ENCODE measurements around the gene VCAM1. TPM values are rescaled to one million over a fixed set of nuclear protein-coding genes. Genes with fewer than 3 reads are reported as not detected.
A peak's percentile ranks its signal among the peaks of the same experiment; 100 is the strongest.
"Not testable (repeated sequence)": the region's sequence is repeated elsewhere in the genome, so short reads cannot be mapped to it uniquely, and the experiment has no call there.

Gene VCAM1
- polyA plus RNA-seq, 4 donors = 0.22 to 14.6 (median 3.2) TPM

DNA sequence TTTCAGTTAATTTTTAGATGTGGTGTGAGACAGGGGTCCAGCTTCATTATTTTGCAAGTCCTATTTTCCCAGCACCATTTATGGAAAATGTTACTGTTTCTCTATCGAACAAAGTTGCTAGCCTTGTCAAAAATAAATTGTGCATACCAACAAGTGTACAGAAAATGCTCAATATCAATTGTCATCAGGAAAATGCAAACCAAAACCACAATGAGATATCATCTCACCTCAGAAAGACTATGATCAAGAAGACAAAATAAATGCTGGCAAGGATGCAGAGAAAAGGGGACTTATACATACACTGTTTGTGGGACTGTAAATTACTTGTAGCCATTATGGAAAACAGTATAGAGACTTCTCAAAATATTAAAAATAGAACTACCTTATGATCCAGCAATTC lies 54.8 kb downstream of the VCAM1 start:
- Histone ChIP-seq H3K4me1 (ENCODE audit: control insufficient read depth in 3 of 3, insufficient read depth in 2 of 3, low read depth in 1 of 3, low read length in 2 of 3) (no peaks in the 10 kb centered on the region), H3K27ac (ENCODE audit: low read depth in 1 of 3, low read length in 2 of 3) (no peak overlapping the region), H3K27me3 (ENCODE audit: control insufficient read depth in 3 of 3, insufficient read depth in 3 of 3, low read length in 3 of 3) (no peaks in the 10 kb centered on the region), H3K4me3 (ENCODE audit: low read depth in 1 of 3, low read length in 3 of 3) (no peak overlapping the region), H3K36me3 (ENCODE audit: control insufficient read depth in 3 of 3, insufficient read depth in 2 of 3, low read depth in 1 of 3, low read length in 3 of 3) (no peaks in the 10 kb centered on the region), H3K9me3 (ENCODE audit: control insufficient read depth in 2 of 2, insufficient read depth in 1 of 2, low read depth in 1 of 2, low read length in 1 of 2) (no peaks in the 10 kb centered on the region)
- DNase-seq = no peak
- no peak for FAIRE-seq
- 70 to 86% (median 79%) methylated on average over 1 of the region's 1 CpG for WGBS, 3 donors

DNA sequence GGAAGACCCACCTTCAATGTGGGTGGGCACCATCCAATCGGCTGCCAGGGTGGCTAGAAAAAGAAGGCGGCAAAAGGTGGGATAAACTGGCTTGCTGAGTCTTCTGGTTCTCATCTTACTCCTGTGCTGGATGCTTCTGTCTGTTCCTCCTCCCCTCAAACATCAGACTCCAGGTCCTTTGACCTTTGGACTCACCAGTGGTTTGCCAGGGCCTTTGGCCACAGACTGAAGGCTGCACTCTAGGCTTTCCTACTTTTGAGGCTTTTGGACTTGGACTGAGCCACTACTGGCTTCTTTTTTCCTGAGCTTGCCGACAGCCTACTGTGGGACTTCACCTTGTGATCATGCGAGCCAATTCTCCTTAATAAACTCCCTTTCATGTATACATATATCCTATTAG lies 55.9 kb downstream of the VCAM1 start:
- no peak overlapping the region for H3K27ac ChIP-seq (ENCODE audit: low read depth in 1 of 3, low read length in 2 of 3)
- no peaks in the 10 kb centered on the region for H3K4me1 ChIP-seq (ENCODE audit: control insufficient read depth in 3 of 3, insufficient read depth in 2 of 3, low read depth in 1 of 3, low read length in 2 of 3)
- no peaks in the 10 kb centered on the region for H3K9me3 ChIP-seq (ENCODE audit: control insufficient read depth in 2 of 2, insufficient read depth in 1 of 2, low read depth in 1 of 2, low read length in 1 of 2)
- FAIRE-seq (no peak), DNase-seq (peak in 1 of 2 donors; percentile 20)
- no peak overlapping the region for H3K4me3 ChIP-seq (ENCODE audit: low read depth in 1 of 3, low read length in 3 of 3)
- H3K27me3 ChIP-seq (ENCODE audit: control insufficient read depth in 3 of 3, insufficient read depth in 3 of 3, low read length in 3 of 3) = no peaks in the 10 kb centered on the region
- whole genome bisulfite sequencing, 3 donors = 94 to 95% (median 95%) methylated on average over 4 of the region's 4 CpGs
- no peaks in the 10 kb centered on the region for H3K36me3 ChIP-seq (ENCODE audit: control insufficient read depth in 3 of 3, insufficient read depth in 2 of 3, low read depth in 1 of 3, low read length in 3 of 3)

DNA sequence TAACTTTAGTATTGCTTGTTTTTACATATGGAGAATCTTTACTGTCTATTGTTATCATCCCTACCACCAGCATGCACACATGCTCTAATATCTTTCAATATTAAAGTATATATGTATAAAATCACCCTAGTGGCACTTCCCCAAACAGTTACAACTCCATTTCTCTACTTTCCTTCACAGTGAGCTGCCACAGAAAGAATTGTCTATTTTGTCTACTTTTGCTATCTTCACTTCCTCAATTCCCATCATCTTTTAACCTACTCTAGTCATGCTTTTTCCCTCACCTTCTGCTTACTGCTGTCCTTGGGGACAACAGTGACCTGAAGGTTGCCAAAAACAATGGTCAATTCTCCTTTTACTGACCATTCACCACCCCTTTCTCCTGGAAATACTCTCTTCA lies 59.2 kb downstream of the VCAM1 start:
- no peak overlapping the region for H3K27ac ChIP-seq (ENCODE audit: low read depth in 1 of 3, low read length in 2 of 3)
- H3K4me3 ChIP-seq (ENCODE audit: low read depth in 1 of 3, low read length in 3 of 3) = no peak overlapping the region
- FAIRE-seq = no peak
- no peaks in the 10 kb centered on the region for H3K4me1 ChIP-seq (ENCODE audit: control insufficient read depth in 3 of 3, insufficient read depth in 2 of 3, low read depth in 1 of 3, low read length in 2 of 3)
- no peaks in the 10 kb centered on the region for H3K36me3 ChIP-seq (ENCODE audit: control insufficient read depth in 3 of 3, insufficient read depth in 2 of 3, low read depth in 1 of 3, low read length in 3 of 3)
- DNase-seq = no peak
- no peaks in the 10 kb centered on the region for H3K9me3 ChIP-seq (ENCODE audit: control insufficient read depth in 2 of 2, insufficient read depth in 1 of 2, low read depth in 1 of 2, low read length in 1 of 2)
- H3K27me3 ChIP-seq (ENCODE audit: control insufficient read depth in 3 of 3, insufficient read depth in 3 of 3, low read length in 3 of 3) = no peaks in the 10 kb centered on the region

DNA sequence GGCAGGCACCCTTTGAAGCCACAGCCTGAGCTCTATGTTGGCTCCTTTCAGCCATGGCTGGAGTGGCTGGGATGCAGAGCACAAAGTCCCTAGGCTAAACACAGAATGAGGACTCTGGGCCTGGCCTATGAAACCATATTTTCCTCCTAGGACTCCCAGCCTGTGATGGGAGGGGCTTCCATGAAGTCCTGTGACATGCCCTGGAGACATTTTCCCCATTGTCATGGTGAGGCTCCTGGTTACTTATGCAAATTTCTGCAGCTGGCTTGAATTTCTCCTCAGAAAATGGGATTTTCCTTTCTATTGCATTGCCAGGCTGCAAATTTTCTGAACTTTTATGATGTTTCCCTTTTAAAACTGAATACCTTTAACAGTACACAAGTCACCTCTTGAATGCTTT lies 61.3 kb downstream of the VCAM1 start:
- FAIRE-seq = no peak
- Histone ChIP-seq H3K27me3 (ENCODE audit: control insufficient read depth in 3 of 3, insufficient read depth in 3 of 3, low read length in 3 of 3) (no peaks in the 10 kb centered on the region), H3K36me3 (ENCODE audit: control insufficient read depth in 3 of 3, insufficient read depth in 2 of 3, low read depth in 1 of 3, low read length in 3 of 3) (no peaks in the 10 kb centered on the region), H3K9me3 (ENCODE audit: control insufficient read depth in 2 of 2, insufficient read depth in 1 of 2, low read depth in 1 of 2, low read length in 1 of 2) (no peaks in the 10 kb centered on the region), H3K27ac (ENCODE audit: low read depth in 1 of 3, low read length in 2 of 3) (no peak overlapping the region), H3K4me3 (ENCODE audit: low read depth in 1 of 3, low read length in 3 of 3) (no peak overlapping the region), H3K4me1 (ENCODE audit: control insufficient read depth in 3 of 3, insufficient read depth in 2 of 3, low read depth in 1 of 3, low read length in 2 of 3) (no peaks in the 10 kb centered on the region)
- no peak for DNase-seq

DNA sequence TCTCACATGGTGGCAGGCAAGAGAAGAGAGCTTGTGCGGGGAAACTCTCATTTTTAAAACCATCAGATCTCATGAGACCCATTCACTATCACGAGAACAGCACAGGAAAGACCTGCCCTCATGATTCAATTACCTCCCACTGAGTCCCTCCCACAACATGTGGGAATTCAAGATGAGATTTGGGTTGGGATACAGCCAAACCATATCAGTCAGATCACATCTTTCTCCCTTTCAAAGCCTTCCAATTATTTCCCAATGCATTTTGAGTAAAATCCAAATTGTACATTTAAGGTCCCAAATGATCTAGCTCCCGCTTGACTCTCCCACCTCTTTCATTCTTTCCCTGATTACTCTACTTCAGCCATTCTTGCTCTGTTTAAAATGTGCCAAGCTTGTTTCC lies 62.2 kb downstream of the VCAM1 start:
- H3K36me3 ChIP-seq (ENCODE audit: control insufficient read depth in 3 of 3, insufficient read depth in 2 of 3, low read depth in 1 of 3, low read length in 3 of 3); DNase-seq; H3K4me1 ChIP-seq (ENCODE audit: control insufficient read depth in 3 of 3, insufficient read depth in 2 of 3, low read depth in 1 of 3, low read length in 2 of 3); H3K9me3 ChIP-seq (ENCODE audit: control insufficient read depth in 2 of 2, insufficient read depth in 1 of 2, low read depth in 1 of 2, low read length in 1 of 2); H3K4me3 ChIP-seq (ENCODE audit: low read depth in 1 of 3, low read length in 3 of 3); H3K27ac ChIP-seq (ENCODE audit: low read depth in 1 of 3, low read length in 2 of 3); H3K27me3 ChIP-seq (ENCODE audit: control insufficient read depth in 3 of 3, insufficient read depth in 3 of 3, low read length in 3 of 3); FAIRE-seq: not testable (repeated sequence)
- WGBS, 3 donors = 55 to 93% (median 77%) methylated on average over 3 of the region's 3 CpGs

DNA sequence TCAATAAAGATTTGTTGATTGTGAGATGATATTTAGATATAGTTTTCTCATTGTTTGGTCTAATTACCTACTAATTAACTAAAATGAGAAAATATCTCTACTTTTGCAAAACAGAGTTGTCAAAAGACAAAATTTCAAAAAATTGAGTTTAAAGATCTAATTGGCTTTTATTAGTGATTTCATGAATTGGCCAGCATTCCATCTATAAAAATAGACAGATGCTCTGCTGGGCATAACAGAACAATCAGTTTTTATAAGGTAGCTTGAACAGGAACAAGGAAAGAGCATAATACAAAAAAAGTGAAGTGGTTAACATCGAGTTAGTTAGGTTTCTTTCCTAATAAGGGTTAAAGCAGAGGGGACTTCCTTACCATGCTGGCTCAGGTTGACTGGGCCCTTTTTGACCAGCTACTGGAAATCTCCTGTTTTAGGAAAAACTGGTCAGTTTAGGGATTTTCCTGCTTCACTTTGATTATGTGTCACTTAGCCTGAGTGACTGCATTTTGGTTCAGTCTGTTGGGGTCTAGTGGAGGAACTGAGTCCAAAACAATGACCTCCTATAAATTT lies 63.0 kb downstream of the VCAM1 start:
- H3K9me3 ChIP-seq (ENCODE audit: control insufficient read depth in 2 of 2, insufficient read depth in 1 of 2, low read depth in 1 of 2, low read length in 1 of 2) = no peaks in the 10 kb centered on the region
- no peaks in the 10 kb centered on the region for H3K4me1 ChIP-seq (ENCODE audit: control insufficient read depth in 3 of 3, insufficient read depth in 2 of 3, low read depth in 1 of 3, low read length in 2 of 3)
- no peak for DNase-seq
- WGBS, 3 donors = 64 to 69% (median 68%) methylated on average over 1 of the region's 1 CpG
- no peak for FAIRE-seq
- H3K36me3 ChIP-seq (ENCODE audit: control insufficient read depth in 3 of 3, insufficient read depth in 2 of 3, low read depth in 1 of 3, low read length in 3 of 3) = no peaks in the 10 kb centered on the region
- H3K27me3 ChIP-seq (ENCODE audit: control insufficient read depth in 3 of 3, insufficient read depth in 3 of 3, low read length in 3 of 3) = no peaks in the 10 kb centered on the region
- no peak overlapping the region for H3K4me3 ChIP-seq (ENCODE audit: low read depth in 1 of 3, low read length in 3 of 3)
- H3K27ac ChIP-seq (ENCODE audit: low read depth in 1 of 3, low read length in 2 of 3) = no peak overlapping the region

DNA sequence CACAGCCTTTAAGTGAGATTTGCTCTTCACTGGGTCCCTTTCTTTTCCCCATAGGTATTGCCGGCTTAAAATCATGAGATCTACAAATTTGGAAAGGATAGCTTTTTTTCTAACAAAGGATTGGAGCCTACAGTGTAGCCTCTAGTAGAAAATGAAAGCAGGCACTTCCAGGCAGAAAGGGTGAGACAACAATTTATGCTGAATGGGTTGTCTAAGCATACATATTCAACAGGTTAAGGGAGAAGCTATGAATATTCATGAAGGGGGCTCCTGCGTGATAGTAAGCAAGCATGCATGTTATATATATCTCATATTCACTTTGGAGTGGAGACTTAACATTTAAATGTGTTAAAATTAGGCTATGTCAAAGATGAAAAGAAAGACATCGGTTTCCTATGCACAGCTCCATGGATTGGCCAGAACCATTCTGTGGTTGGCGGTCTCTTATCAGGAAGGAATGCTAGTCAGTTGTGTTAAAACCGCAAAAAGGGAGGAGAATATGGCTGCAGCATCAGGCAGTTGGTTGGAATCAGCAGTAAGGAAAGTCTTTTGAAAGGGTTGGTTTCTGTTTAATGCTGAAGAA lies 66.0 kb downstream of the VCAM1 start:
- WGBS, 3 donors = 54 to 66% (median 55%) methylated on average over 5 of the region's 5 CpGs
- Histone ChIP-seq H3K4me1 (ENCODE audit: control insufficient read depth in 3 of 3, insufficient read depth in 2 of 3, low read depth in 1 of 3, low read length in 2 of 3) (no peaks in the 10 kb centered on the region), H3K27ac (ENCODE audit: low read depth in 1 of 3, low read length in 2 of 3) (no peak overlapping the region), H3K4me3 (ENCODE audit: low read depth in 1 of 3, low read length in 3 of 3) (no peak overlapping the region), H3K9me3 (ENCODE audit: control insufficient read depth in 2 of 2, insufficient read depth in 1 of 2, low read depth in 1 of 2, low read length in 1 of 2) (no peaks in the 10 kb centered on the region), H3K27me3 (ENCODE audit: control insufficient read depth in 3 of 3, insufficient read depth in 3 of 3, low read length in 3 of 3) (no peaks in the 10 kb centered on the region), H3K36me3 (ENCODE audit: control insufficient read depth in 3 of 3, insufficient read depth in 2 of 3, low read depth in 1 of 3, low read length in 3 of 3) (no peaks in the 10 kb centered on the region)
- FAIRE-seq (no peak), DNase-seq (no peak)

DNA sequence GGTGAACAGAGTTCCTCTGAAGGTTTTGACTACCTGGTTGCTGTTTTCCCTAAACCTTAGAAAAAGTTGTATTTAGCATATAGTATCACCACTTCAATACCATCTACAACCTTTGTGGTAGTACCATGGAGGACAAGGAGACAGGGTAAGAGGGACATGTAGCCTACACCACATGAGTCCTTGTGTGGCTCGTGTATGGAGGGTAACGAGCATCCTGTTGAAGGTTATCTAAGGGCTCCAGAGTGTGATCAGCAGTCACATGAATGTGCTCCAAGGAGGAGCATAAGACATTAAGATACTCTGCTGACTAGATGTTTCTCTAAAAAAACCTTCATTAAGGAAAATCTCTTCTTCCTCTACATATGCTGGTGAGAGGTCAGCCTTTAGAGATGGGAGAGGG lies 67.3 kb downstream of the VCAM1 start:
- Histone ChIP-seq H3K36me3 (ENCODE audit: control insufficient read depth in 3 of 3, insufficient read depth in 2 of 3, low read depth in 1 of 3, low read length in 3 of 3) (no peaks in the 10 kb centered on the region), H3K27me3 (ENCODE audit: control insufficient read depth in 3 of 3, insufficient read depth in 3 of 3, low read length in 3 of 3) (no peaks in the 10 kb centered on the region), H3K4me3 (ENCODE audit: low read depth in 1 of 3, low read length in 3 of 3) (no peak overlapping the region), H3K9me3 (ENCODE audit: control insufficient read depth in 2 of 2, insufficient read depth in 1 of 2, low read depth in 1 of 2, low read length in 1 of 2) (no peaks in the 10 kb centered on the region), H3K4me1 (ENCODE audit: control insufficient read depth in 3 of 3, insufficient read depth in 2 of 3, low read depth in 1 of 3, low read length in 2 of 3) (no peaks in the 10 kb centered on the region), H3K27ac (ENCODE audit: low read depth in 1 of 3, low read length in 2 of 3) (no peak overlapping the region)
- DNase-seq (no peak), FAIRE-seq (no peak)
- 79 to 91% (median 88%) methylated on average over 2 of the region's 2 CpGs for WGBS, 3 donors
